Retinal pigment epithelial cell (primary cell): ENCODE results near the gene SH3RF2.
"Not testable (repeated sequence)": the region's sequence is repeated elsewhere in the genome, so short reads cannot be mapped to it uniquely, and the experiment has no call there.

Experiments
- DNase-seq: peaks from one replicate; pipeline ENCODE4 v3.0.0-alpha.2; 2010; ENCODE audit warnings: low read depth
- H3K4me3 ChIP-seq: 2 replicates; pipeline ENCODE4 v1.5.1; 2011; ENCODE audit warnings: mild to moderate bottlenecking, low read length, control low read depth, moderate library complexity
- CTCF ChIP-seq: conservative IDR thresholded peaks from 2 replicates; pipeline ENCODE4 v1.5.1; 2011; ENCODE audit warnings: low read depth, low read length, control low read depth, inconsistent platforms

SH3RF2 gene

GRCh38 chr5:145960166-145960565 is 23.8 kb downstream of the SH3RF2 start:
- TF ChIP-seq CTCF, result no peak
- no peak overlapping the region for H3K4me3 ChIP-seq
- DNase-seq, result no peak

DNA sequence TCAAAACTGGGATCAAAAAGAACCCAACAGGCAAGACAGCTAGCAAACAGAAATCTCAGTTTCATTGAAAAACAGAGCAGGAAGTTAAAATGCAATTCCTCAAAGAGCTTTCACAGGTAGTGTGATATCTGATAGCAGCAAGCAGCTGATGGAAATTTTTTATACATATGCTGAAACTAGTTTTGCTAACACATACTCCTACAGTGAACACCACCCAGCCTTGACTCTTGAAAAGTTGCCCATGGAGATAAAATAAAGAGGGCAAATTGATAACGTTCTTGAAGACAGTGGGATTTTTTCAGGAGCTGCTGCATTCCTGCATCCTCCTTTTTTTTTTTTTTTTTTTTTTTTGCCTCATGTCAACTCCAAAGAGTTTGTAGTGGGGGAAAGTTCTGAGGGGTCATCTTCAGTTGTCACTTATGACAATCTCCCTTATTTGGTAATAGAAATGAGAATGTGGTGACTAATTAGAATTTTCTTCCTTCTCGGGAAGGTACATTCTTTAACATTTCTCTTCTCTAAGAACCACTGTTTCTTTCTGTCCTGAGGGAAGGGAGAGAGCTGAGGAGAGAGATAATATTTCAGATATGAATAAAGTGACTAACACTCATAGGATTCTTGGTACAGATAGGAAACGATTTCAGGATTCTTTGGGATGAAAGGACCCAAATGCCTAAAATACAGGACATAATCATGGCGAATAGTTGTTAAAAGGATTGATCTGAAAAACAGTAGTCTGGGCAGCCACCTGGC is 24.6 kb downstream of the SH3RF2 start:
- no peak for DNase-seq
- H3K4me3 ChIP-seq, result no peak overlapping the region
- no peak for TF ChIP-seq CTCF

GRCh38 chr5:145962001-145962400 is 25.6 kb downstream of the SH3RF2 start:
- TF ChIP-seq CTCF, result no peak
- DNase-seq, result no peak
- no peak overlapping the region for H3K4me3 ChIP-seq

DNA sequence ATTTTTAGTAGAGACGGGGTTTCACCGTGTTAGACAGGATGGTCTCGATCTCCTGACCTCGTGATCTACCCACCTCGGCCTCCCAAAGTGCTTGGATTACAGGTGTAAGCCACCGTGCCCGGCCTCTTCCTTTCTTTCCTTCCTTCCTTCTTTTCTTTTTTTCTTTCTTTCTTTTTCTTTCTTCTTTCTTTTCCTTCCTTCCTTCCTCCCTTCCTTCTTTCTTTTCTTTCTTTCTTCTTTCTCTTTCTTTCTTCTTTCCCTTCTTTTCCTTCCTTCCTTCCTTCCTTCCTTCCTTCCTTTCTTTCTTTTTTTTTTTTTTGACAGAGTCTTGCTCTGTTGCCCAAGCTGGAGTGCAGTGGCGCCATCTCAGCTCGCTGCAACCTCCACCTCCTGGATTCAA is 27.6 kb downstream of the SH3RF2 start:
- not testable (repeated sequence) for H3K4me3 ChIP-seq, DNase-seq

DNA sequence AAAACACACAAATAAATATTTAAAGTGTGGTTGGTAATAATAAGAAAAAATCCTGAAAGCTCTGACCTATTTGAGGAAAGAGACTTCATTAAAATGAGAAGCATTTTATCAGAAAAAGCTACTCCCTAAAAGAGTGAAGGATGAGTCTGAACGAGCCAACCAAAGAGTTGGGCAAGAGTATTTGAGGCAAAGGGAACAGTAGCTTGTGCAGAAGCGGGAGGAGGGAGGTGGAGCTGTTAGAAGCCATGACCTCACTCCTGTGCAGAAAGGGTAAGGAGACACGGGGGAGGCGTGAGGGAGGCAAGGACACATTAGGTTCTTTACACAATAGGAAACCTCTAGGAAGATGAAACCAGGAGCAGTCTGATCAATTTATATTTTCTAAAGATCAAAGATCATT is 29.4 kb downstream of the SH3RF2 start:
- no peak for DNase-seq
- TF ChIP-seq CTCF, result no peak

GRCh38 chr5:145967296-145967695 is 30.9 kb downstream of the SH3RF2 start:
- DNase-seq, result no peak
- no peak for TF ChIP-seq CTCF
- no peak overlapping the region for H3K4me3 ChIP-seq

More for the DNA sequence above, 29.4 kb downstream of the SH3RF2 start:
- H3K4me3 ChIP-seq, result no peak overlapping the region

- TF ChIP-seq CTCF, result no peak
- no peak overlapping the region for H3K4me3 ChIP-seq
- DNase-seq, result no peak
These were observed 32.8 kb downstream of the SH3RF2 start for GRCh38 chr5:145968970-145969713.
